HEK293 (cell line): ENCODE results near the gene MUSK.

Experiments used
- CTCF ChIA-PET: fragments of 350-600 bp; formaldehyde crosslinking; extraction: SDS; loops from one replicate; lab custom pipeline; 2021; ENCODE audit warnings: antibody characterized with exemption; lab: Yijun Ruan, JAX
- POLR2A ChIA-PET: fragments of 300-600 bp; formaldehyde crosslinking; extraction: SDS; loops from one replicate; lab custom pipeline; 2020; ENCODE audit warnings: antibody characterized with exemption, inconsistent platforms; lab: Yijun Ruan, JAX
- H3K27ac ChIP-seq: fragments of 200-500 bp; sonication (Bioruptor generic); 2 replicates; pipeline ENCODE4 v1.5.1; 2014; ENCODE audit warnings: low read depth, low read length, control low read depth, inconsistent platforms; ENCODE audit errors: extremely low read depth
- H3K36me3 ChIP-seq, 2 experiments: fragments of 200-500 bp in 1 of 2; sonication (Bioruptor generic) in 1 of 2; 1 replicate in 1 of 2; 2 replicates in 1 of 2; pipeline ENCODE4 v1.5.1; 2014 to 2017; ENCODE audit warnings: inconsistent platforms in 2 of 2, low read length in 2 of 2; ENCODE audit not compliant: control insufficient read depth in 2 of 2, insufficient read depth in 1 of 2
- H3K4me1 ChIP-seq: fragments of 200-500 bp; sonication (Bioruptor generic); 2 replicates; pipeline ENCODE4 v1.5.1; 2014; ENCODE audit warnings: mild to moderate bottlenecking, low read length, inconsistent platforms; ENCODE audit not compliant: control insufficient read depth, insufficient read depth
- H3K4me3 ChIP-seq: 2 replicates; pipeline ENCODE4 v1.5.1; 2011; ENCODE audit warnings: low read depth, mild to moderate bottlenecking, control low read depth, low read length, moderate library complexity
- H3K9me3 ChIP-seq: fragments of 200-500 bp; sonication (Bioruptor generic); 2 replicates; pipeline ENCODE4 v1.5.1; 2014; ENCODE audit warnings: low read depth, low read length, inconsistent platforms; ENCODE audit not compliant: control insufficient read depth, insufficient read depth
- GLIS2 ChIP-seq: fragments of 450-650 bp; formaldehyde crosslinking; IDR thresholded peaks from 2 replicates; pipeline ENCODE4 v1.5.1; 2016; ENCODE audit warnings: missing biosample characterization, missing genetic modification characterization
- HOXD13 ChIP-seq: sonication (generic); formaldehyde crosslinking; IDR thresholded peaks from 2 replicates; pipeline ENCODE4 v1.8.0; 2022; ENCODE audit warnings: missing genetic modification reagents, borderline replicate concordance
- KLF16 ChIP-seq: fragments of 450-650 bp; formaldehyde crosslinking; IDR thresholded peaks from 2 replicates; pipeline ENCODE4 v1.5.1; 2017; ENCODE audit warnings: missing biosample characterization, missing genetic modification characterization
- KLF7 ChIP-seq: fragments of 450-650 bp; formaldehyde crosslinking; IDR thresholded peaks from 2 replicates; pipeline ENCODE4 v1.5.1; 2016; ENCODE audit warnings: missing biosample characterization, missing genetic modification characterization, borderline replicate concordance
- MEIS1 ChIP-seq: sonication (generic); formaldehyde crosslinking; IDR thresholded peaks from 2 replicates; pipeline ENCODE4 v1.8.1; 2022; ENCODE audit warnings: missing genetic modification reagents, mild to moderate bottlenecking, borderline replicate concordance
- TRIM28 ChIP-seq: IDR thresholded peaks from 2 replicates; pipeline ENCODE4 v1.6.1; 2011; ENCODE audit warnings: low read length, control low read depth, borderline replicate concordance
- ZNF138 ChIP-seq: fragments of 450-650 bp; formaldehyde crosslinking; IDR thresholded peaks from 2 replicates; pipeline ENCODE4 v1.5.1; 2016; ENCODE audit warnings: missing biosample characterization, missing genetic modification characterization, borderline replicate concordance
- ZNF366 ChIP-seq: fragments of 450-650 bp; formaldehyde crosslinking; conservative IDR thresholded peaks from 2 replicates; pipeline ENCODE4 v1.5.1; 2016; ENCODE audit warnings: missing biosample characterization, missing genetic modification characterization
- ZNF426 ChIP-seq: fragments of 450-650 bp; formaldehyde crosslinking; IDR thresholded peaks from 2 replicates; pipeline ENCODE4 v1.5.1; 2017; ENCODE audit warnings: missing biosample characterization, missing genetic modification characterization, mild to moderate bottlenecking, inconsistent platforms, moderate library complexity
- ZNF473 ChIP-seq: fragments of 450-650 bp; formaldehyde crosslinking; IDR thresholded peaks from 2 replicates; pipeline ENCODE4 v1.5.1; 2017; ENCODE audit warnings: missing biosample characterization, missing genetic modification characterization
- ZNF549 ChIP-seq: fragments of 450-650 bp; IDR thresholded peaks from 2 replicates; pipeline ENCODE4 v1.5.1; 2018; ENCODE audit warnings: missing biosample characterization, missing genetic modification characterization, mild to moderate bottlenecking, inconsistent platforms, moderate library complexity
- ZNF585B ChIP-seq: fragments of 450-650 bp; formaldehyde crosslinking; IDR thresholded peaks from 2 replicates; pipeline ENCODE4 v1.5.1; 2016; ENCODE audit warnings: missing biosample characterization, missing genetic modification characterization
- ZNF624 ChIP-seq: fragments of 450-650 bp; formaldehyde crosslinking; IDR thresholded peaks from 2 replicates; pipeline ENCODE4 v1.5.1; 2017; ENCODE audit warnings: missing biosample characterization, missing genetic modification characterization
- ZNF654 ChIP-seq: fragments of 450-650 bp; formaldehyde crosslinking; IDR thresholded peaks from 2 replicates; pipeline ENCODE4 v1.5.1; 2016; ENCODE audit warnings: low read depth, missing biosample characterization, missing genetic modification characterization
- ZNF707 ChIP-seq: fragments of 450-650 bp; formaldehyde crosslinking; IDR thresholded peaks from 2 replicates; pipeline ENCODE4 v1.5.1; 2016; ENCODE audit warnings: missing biosample characterization, missing genetic modification characterization
- ZNF776 ChIP-seq: fragments of 450-650 bp; formaldehyde crosslinking; IDR thresholded peaks from 2 replicates; pipeline ENCODE4 v1.5.0; 2017; ENCODE audit warnings: missing biosample characterization, missing genetic modification characterization, borderline replicate concordance
- ZXDB ChIP-seq: fragments of 450-650 bp; formaldehyde crosslinking; IDR thresholded peaks from 2 replicates; pipeline ENCODE4 v1.5.1; 2016; ENCODE audit warnings: missing biosample characterization, missing genetic modification characterization
- TF ChIP-seq, protein P1 (sequence below): fragments of 450-650 bp; formaldehyde crosslinking; IDR thresholded peaks from 2 replicates; pipeline ENCODE4 v1.5.1; 2016; ENCODE audit warnings: missing biosample characterization, missing genetic modification characterization
- TF ChIP-seq, protein P2 (sequence below): fragments of 450-650 bp; formaldehyde crosslinking; IDR thresholded peaks from 2 replicates; pipeline ENCODE4 v1.5.1; 2016; ENCODE audit warnings: missing biosample characterization, missing genetic modification characterization
- TF ChIP-seq, protein P3 (sequence below): fragments of 450-650 bp; formaldehyde crosslinking; IDR thresholded peaks from 2 replicates; pipeline ENCODE4 v1.5.1; 2016; ENCODE audit warnings: missing biosample characterization, missing genetic modification characterization, borderline replicate concordance

The MUSK gene

DNA sequence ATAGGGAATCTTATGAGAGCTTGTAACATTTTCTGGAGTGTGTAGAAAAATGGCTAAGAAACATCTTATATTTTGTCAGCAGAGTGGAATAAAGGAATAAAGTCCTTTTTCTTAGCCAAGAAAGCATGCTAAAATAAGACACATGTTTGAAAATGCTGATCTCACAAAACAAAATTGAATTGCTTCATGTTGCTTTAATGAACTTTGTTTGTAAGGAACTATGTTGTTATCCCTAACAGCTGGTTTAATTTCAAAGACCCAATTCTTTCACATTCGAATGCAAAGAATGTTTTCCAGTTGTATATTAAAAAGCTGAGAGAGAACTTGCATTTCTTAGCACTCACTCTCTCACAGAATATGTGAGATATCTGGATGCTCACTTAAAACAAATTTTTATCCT lies 107.6 kb downstream of the MUSK start:
- H3K27ac ChIP-seq = no peak overlapping the region
- TF ChIP-seq ZNF585B (no peak), ZNF138 (tag by site-specific recombination) (no peak), MEIS1 (CRISPR knock-in tag) (no peak), KLF16 (no peak), TRIM28 (no peak), ZNF549 (tag by site-specific recombination) (no peak), ZNF473 (tag by site-specific recombination) (no peak)

DNA sequence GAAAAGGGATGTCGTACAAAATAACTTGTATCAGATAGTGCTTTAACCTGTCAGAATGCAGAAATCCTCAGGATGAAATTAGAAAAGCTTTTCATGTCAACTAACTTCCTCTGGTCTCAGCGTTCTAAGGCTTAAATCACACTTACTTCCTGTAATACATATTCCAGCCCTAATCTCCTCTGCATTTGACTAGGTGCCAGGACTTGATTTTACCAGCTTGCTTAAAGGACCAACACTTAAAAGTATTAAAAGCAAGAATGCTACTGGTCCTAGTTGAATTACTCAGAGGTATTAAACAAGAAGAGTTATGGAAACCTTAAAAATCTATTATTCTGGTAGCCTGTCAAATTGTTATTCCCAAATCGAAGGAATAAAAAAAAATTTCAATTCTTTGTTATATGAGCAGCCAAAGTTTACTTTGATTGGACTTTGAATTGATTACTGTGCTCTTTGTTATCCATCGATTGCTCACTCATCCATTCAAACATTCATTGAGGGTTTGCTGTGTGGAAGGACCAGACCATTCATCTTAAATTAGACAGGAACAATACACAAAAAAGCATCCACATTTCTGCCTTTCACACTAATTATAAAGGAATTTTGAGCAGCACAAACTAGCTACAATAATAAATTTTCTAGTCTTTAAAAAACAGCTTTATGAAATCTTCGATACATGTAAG lies 108.7 kb downstream of the MUSK start:
- CTCF ChIA-PET = interaction anchor here (0.6 to 0.9 kb wide), 4 partner anchors 12 to 60 kb away, joined by 3 read pairs; no protein-coding TSS in a partner anchor
- TF ChIP-seq, protein P1, sequence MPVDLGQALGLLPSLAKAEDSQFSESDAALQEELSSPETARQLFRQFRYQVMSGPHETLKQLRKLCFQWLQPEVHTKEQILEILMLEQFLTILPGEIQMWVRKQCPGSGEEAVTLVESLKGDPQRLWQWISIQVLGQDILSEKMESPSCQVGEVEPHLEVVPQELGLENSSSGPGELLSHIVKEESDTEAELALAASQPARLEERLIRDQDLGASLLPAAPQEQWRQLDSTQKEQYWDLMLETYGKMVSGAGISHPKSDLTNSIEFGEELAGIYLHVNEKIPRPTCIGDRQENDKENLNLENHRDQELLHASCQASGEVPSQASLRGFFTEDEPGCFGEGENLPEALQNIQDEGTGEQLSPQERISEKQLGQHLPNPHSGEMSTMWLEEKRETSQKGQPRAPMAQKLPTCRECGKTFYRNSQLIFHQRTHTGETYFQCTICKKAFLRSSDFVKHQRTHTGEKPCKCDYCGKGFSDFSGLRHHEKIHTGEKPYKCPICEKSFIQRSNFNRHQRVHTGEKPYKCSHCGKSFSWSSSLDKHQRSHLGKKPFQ (tag by site-specific recombination) = no peak
- TF ChIP-seq GLIS2 = no peak
- no peak for TF ChIP-seq ZNF776 (tag by site-specific recombination)
- no peak for TF ChIP-seq HOXD13 (CRISPR knock-in tag)
- no peak for TF ChIP-seq ZNF707
- TF ChIP-seq KLF7 (tag by site-specific recombination) = no peak
- TF ChIP-seq ZNF654 (tag by site-specific recombination) = no peak
- no peak for TF ChIP-seq ZNF624 (tag by site-specific recombination)
- no peak for TF ChIP-seq ZNF473 (tag by site-specific recombination)
- no peak for TF ChIP-seq ZNF426 (tag by site-specific recombination)
- TF ChIP-seq, protein P2, sequence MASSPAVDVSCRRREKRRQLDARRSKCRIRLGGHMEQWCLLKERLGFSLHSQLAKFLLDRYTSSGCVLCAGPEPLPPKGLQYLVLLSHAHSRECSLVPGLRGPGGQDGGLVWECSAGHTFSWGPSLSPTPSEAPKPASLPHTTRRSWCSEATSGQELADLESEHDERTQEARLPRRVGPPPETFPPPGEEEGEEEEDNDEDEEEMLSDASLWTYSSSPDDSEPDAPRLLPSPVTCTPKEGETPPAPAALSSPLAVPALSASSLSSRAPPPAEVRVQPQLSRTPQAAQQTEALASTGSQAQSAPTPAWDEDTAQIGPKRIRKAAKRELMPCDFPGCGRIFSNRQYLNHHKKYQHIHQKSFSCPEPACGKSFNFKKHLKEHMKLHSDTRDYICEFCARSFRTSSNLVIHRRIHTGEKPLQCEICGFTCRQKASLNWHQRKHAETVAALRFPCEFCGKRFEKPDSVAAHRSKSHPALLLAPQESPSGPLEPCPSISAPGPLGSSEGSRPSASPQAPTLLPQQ (tag by site-specific recombination) = no peak
- Histone ChIP-seq H3K4me1 (no peaks in the 10 kb centered on the region), H3K27ac (no peak overlapping the region), H3K4me3 (no peak overlapping the region), H3K9me3 (no peaks in the 10 kb centered on the region), H3K36me3 (no peaks in the 10 kb centered on the region)
- POLR2A ChIA-PET = no interaction called here

More for the DNA sequence above, 107.6 kb downstream of the MUSK start:
- POLR2A ChIA-PET = no interaction called here
- CTCF ChIA-PET = no interaction called here
- no peaks in the 10 kb centered on the region for H3K9me3 ChIP-seq
- H3K36me3 ChIP-seq = no peaks in the 10 kb centered on the region
- H3K4me3 ChIP-seq = no peak overlapping the region
- no peaks in the 10 kb centered on the region for H3K4me1 ChIP-seq

DNA sequence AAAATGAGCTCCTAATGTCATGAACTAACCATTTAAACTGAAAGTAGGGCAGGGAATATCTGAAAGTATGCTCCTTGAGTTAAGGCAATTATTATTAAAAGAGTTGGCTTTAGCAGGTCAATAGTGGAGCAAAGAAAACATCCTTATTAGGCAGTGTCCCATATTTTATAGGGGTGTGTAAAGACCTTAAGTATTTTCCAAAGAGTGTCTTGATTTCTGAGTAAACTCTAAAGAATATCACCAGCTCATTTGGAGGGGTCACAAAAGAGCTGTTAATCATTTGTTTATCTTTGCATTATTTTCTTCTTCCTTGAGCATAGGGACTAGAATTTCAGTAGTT lies 109.3 kb downstream of the MUSK start:
- ChIA-PET CTCF (interaction anchor here (0.7 to 0.9 kb wide), 3 partner anchors 33 to 1120 kb away, joined by 3 read pairs; no protein-coding TSS in a partner anchor), POLR2A (no interaction called here)

More for the DNA sequence above, 109.3 kb downstream of the MUSK start:
- Histone ChIP-seq H3K4me1 (no peaks in the 10 kb centered on the region), H3K36me3 (no peaks in the 10 kb centered on the region), H3K4me3 (no peak overlapping the region), H3K27ac (no peak overlapping the region), H3K9me3 (no peaks in the 10 kb centered on the region)
- TF ChIP-seq, protein P3, sequence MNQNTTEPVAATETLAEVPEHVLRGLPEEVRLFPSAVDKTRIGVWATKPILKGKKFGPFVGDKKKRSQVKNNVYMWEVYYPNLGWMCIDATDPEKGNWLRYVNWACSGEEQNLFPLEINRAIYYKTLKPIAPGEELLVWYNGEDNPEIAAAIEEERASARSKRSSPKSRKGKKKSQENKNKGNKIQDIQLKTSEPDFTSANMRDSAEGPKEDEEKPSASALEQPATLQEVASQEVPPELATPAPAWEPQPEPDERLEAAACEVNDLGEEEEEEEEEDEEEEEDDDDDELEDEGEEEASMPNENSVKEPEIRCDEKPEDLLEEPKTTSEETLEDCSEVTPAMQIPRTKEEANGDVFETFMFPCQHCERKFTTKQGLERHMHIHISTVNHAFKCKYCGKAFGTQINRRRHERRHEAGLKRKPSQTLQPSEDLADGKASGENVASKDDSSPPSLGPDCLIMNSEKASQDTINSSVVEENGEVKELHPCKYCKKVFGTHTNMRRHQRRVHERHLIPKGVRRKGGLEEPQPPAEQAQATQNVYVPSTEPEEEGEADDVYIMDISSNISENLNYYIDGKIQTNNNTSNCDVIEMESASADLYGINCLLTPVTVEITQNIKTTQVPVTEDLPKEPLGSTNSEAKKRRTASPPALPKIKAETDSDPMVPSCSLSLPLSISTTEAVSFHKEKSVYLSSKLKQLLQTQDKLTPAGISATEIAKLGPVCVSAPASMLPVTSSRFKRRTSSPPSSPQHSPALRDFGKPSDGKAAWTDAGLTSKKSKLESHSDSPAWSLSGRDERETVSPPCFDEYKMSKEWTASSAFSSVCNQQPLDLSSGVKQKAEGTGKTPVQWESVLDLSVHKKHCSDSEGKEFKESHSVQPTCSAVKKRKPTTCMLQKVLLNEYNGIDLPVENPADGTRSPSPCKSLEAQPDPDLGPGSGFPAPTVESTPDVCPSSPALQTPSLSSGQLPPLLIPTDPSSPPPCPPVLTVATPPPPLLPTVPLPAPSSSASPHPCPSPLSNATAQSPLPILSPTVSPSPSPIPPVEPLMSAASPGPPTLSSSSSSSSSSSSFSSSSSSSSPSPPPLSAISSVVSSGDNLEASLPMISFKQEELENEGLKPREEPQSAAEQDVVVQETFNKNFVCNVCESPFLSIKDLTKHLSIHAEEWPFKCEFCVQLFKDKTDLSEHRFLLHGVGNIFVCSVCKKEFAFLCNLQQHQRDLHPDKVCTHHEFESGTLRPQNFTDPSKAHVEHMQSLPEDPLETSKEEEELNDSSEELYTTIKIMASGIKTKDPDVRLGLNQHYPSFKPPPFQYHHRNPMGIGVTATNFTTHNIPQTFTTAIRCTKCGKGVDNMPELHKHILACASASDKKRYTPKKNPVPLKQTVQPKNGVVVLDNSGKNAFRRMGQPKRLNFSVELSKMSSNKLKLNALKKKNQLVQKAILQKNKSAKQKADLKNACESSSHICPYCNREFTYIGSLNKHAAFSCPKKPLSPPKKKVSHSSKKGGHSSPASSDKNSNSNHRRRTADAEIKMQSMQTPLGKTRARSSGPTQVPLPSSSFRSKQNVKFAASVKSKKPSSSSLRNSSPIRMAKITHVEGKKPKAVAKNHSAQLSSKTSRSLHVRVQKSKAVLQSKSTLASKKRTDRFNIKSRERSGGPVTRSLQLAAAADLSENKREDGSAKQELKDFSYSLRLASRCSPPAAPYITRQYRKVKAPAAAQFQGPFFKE (tag by site-specific recombination) = no peak
- TF ChIP-seq ZXDB (no peak), ZNF366 (no peak)
